Muscle of leg (tissue), 11 donors: ENCODE results near the gene TNS1. TPM values are rescaled to one million over a fixed set of nuclear protein-coding genes. Genes with fewer than 3 reads are reported as not detected.
"Not testable (repeated sequence)": the region's sequence is repeated elsewhere in the genome, so short reads cannot be mapped to it uniquely, and the experiment has no call there.

ENCODE experiments used
- DNase-seq: peaks from one replicate; pipeline ENCODE4 v3.0.0; 2013
- H3K27ac ChIP-seq: one replicate; pipeline ENCODE4 v1.5.1; 2013; ENCODE audit warnings: mild to moderate bottlenecking, low read length, control low read depth
- H3K27me3 ChIP-seq: one replicate; pipeline ENCODE4 v1.6.1; 2013; ENCODE audit warnings: low read length; ENCODE audit not compliant: control insufficient read depth, insufficient read depth
- H3K36me3 ChIP-seq: one replicate; pipeline ENCODE4 v1.6.1; 2013; ENCODE audit warnings: low read length; ENCODE audit not compliant: control insufficient read depth, insufficient read depth
- H3K4me1 ChIP-seq: one replicate; pipeline ENCODE4 v1.6.1; 2013; ENCODE audit warnings: low read length; ENCODE audit not compliant: control insufficient read depth, insufficient read depth
- H3K4me3 ChIP-seq: one replicate; pipeline ENCODE4 v1.5.1; 2013; ENCODE audit warnings: low read length, control low read depth
- H3K9me3 ChIP-seq: replicated peaks from 2 replicates; pipeline ENCODE4 v1.6.1; 2013; ENCODE audit warnings: low read depth, low read length; ENCODE audit not compliant: control insufficient read depth
- WGBS: methylation state at CpG from one replicate; pipeline ENCODE4 v1.1.5; 2013; ENCODE audit warnings: missing lambda C conversion rate; ENCODE audit not compliant: insufficient coverage; 5-methylcytosine and 5-hydroxymethylcytosine counted together
- polyA plus RNA-seq, 8 donors: library from polyadenylated mRNA; unstranded; fragments of 120-200 nt; gene quantifications; one replicate each; pipeline versions ENCODE4 v1.2.1 to v1.2.3, GENCODE V29; 2013; ENCODE audit warnings: inconsistent platforms in 1 of 8, low replicate concordance in 1 of 8; ENCODE audit not compliant: insufficient read length in 8 of 8, insufficient read depth in 1 of 8
- total RNA-seq: library from RNA; stranded (reverse); fragments of 120-200 nt; gene quantifications from one replicate; pipeline ENCODE4 v1.2.4, GENCODE V29; 2013

TNS1 gene
- total and polyA plus RNA-seq, 9 donors: 68.1 to 129 (median 114) TPM

- H3K36me3 ChIP-seq: no peaks in the 10 kb centered on the region
- DNase-seq: no peak
- H3K27ac ChIP-seq: no peak overlapping the region
- H3K9me3 ChIP-seq: no peaks in the 10 kb centered on the region
- no CpG with 5 or more reads among the region's 2 CpGs for WGBS
- H3K4me1 ChIP-seq: peaks cover 63% of the 10 kb centered on the region
- H3K27me3 ChIP-seq: no peaks in the 10 kb centered on the region
- no peak overlapping the region for H3K4me3 ChIP-seq
Observed at GRCh38 chr2:218024336-218024735, 21.5 kb upstream of the TNS1 start.

- H3K4me1 ChIP-seq: peaks cover 68% of the 10 kb centered on the region
Observed at GRCh38 chr2:218023636-218024035, 20.8 kb upstream of the TNS1 start.

GRCh38 chr2:218022851-218023530 lies 20.2 kb upstream of the TNS1 start:
- Histone ChIP-seq H3K9me3 (no peaks in the 10 kb centered on the region), H3K27ac (no peak overlapping the region), H3K27me3 (no peaks in the 10 kb centered on the region), H3K36me3 (no peaks in the 10 kb centered on the region), H3K4me1 (peaks cover 73% of the 10 kb centered on the region), H3K4me3 (no peak overlapping the region)
- WGBS: 73% methylated on average over 2 of the region's 7 CpGs
- no peak for DNase-seq

More at GRCh38 chr2:218023636-218024035, 20.8 kb upstream of the TNS1 start:
- no peak overlapping the region for H3K4me3 ChIP-seq
- H3K9me3 ChIP-seq: no peaks in the 10 kb centered on the region
- no peak for DNase-seq
- 72% methylated on average over 3 of the region's 3 CpGs for WGBS
- no peak overlapping the region for H3K27ac ChIP-seq
- no peaks in the 10 kb centered on the region for H3K27me3 ChIP-seq
- H3K36me3 ChIP-seq: no peaks in the 10 kb centered on the region

- H3K4me1 ChIP-seq: peaks cover 80% of the 10 kb centered on the region
- H3K36me3 ChIP-seq: no peaks in the 10 kb centered on the region
- WGBS: 93% methylated on average over 4 of the region's 10 CpGs
- H3K27me3 ChIP-seq: no peaks in the 10 kb centered on the region
- H3K4me3 ChIP-seq: no peak overlapping the region
- peak overlapping the region; percentile 71 for H3K27ac ChIP-seq
- no peaks in the 10 kb centered on the region for H3K9me3 ChIP-seq
- no peak for DNase-seq
Observed at GRCh38 chr2:218022131-218022850, 19.5 kb upstream of the TNS1 start.

- Histone ChIP-seq H3K27me3 (no peaks in the 10 kb centered on the region), H3K4me3 (no peak overlapping the region), H3K4me1 (peaks cover 77% of the 10 kb centered on the region), H3K9me3 (no peaks in the 10 kb centered on the region), H3K36me3 (no peaks in the 10 kb centered on the region), H3K27ac (peak overlapping the region; percentile 71)
- DNase-seq: no peak
- 74% methylated on average over 12 of the region's 12 CpGs for WGBS
Observed at GRCh38 chr2:218021536-218022071, 18.8 kb upstream of the TNS1 start.

GRCh38 chr2:218020966-218021535 lies 18.3 kb upstream of the TNS1 start:
- DNase-seq: no peak
- no peak overlapping the region for H3K4me3 ChIP-seq
- no peaks in the 10 kb centered on the region for H3K36me3 ChIP-seq
- 92% methylated on average over 3 of the region's 6 CpGs for WGBS
- peaks cover 1% of the 10 kb centered on the region for H3K27me3 ChIP-seq
- H3K27ac ChIP-seq: no peak overlapping the region
- H3K4me1 ChIP-seq: peaks cover 77% of the 10 kb centered on the region
- H3K9me3 ChIP-seq: no peaks in the 10 kb centered on the region

- Histone ChIP-seq H3K9me3 (no peaks in the 10 kb centered on the region), H3K4me3 (no peak overlapping the region), H3K36me3 (no peaks in the 10 kb centered on the region), H3K27me3 (peaks cover 2% of the 10 kb centered on the region), H3K27ac (no peak overlapping the region), H3K4me1 (peaks cover 80% of the 10 kb centered on the region)
- WGBS: 76% methylated on average over 4 of the region's 5 CpGs
- no peak for DNase-seq
Observed at GRCh38 chr2:218020281-218020680, 17.5 kb upstream of the TNS1 start.

GRCh38 chr2:218019411-218020060 lies 16.7 kb upstream of the TNS1 start:
- WGBS: no CpG with 5 or more reads among the region's 7 CpGs
- no peak overlapping the region for H3K27ac ChIP-seq
- H3K4me1 ChIP-seq: peaks cover 79% of the 10 kb centered on the region
- H3K36me3 ChIP-seq: no peaks in the 10 kb centered on the region
- DNase-seq: no peak
- peaks cover 2% of the 10 kb centered on the region for H3K27me3 ChIP-seq
- H3K9me3 ChIP-seq: no peaks in the 10 kb centered on the region
- no peak overlapping the region for H3K4me3 ChIP-seq

GRCh38 chr2:218018842-218019125 lies 16.0 kb upstream of the TNS1 start:
- H3K27me3 ChIP-seq, H3K9me3 ChIP-seq, H3K4me3 ChIP-seq, H3K27ac ChIP-seq, DNase-seq, H3K36me3 ChIP-seq: not testable (repeated sequence)
- H3K4me1 ChIP-seq: peaks cover 72% of the 10 kb centered on the region
- no CpG with 5 or more reads among the region's 4 CpGs for WGBS
